Measurements from ENCODE around the gene ASIC2. TPM values are rescaled to one million over a fixed set of nuclear protein-coding genes. Genes with fewer than 3 reads are reported as not detected.

The ASIC2 gene
- total RNA-seq, 1 experiment from 2014 or later = not detected

- RAD21 ChIA-PET (ENCODE audit: low non-redundant PET in 1 of 2, low total read pairs in 2 of 2, uncharacterized antibody in 2 of 2, unreplicated experiment in 2 of 2) = no interaction called here
- TF ChIP-seq FOSL1 (IDR thresholded peaks at IDR 0.05; ENCODE audit: low read depth) (no peak), MAX (IDR thresholded peaks at IDR 0.05) (no peak), CTCF (IDR thresholded peaks at IDR 0.05 in 2 of 3, conservative IDR thresholded peaks at IDR 0.05 in 1 of 3; ENCODE audit: borderline replicate concordance in 1 of 3, insufficient read depth in 1 of 3, low read depth in 2 of 3, low read length in 2 of 3) (no peak), EGR1 (IDR thresholded peaks at IDR 0.05; ENCODE audit: low read depth) (no peak), ZFX (IDR thresholded peaks at IDR 0.05) (no peak), JUND (IDR thresholded peaks at IDR 0.05) (no peak), ELF1 (IDR thresholded peaks at IDR 0.05; ENCODE audit: borderline replicate concordance, low read depth) (no peak), REST (IDR thresholded peaks at IDR 0.05; ENCODE audit: low read depth) (no peak), RAD21 (IDR thresholded peaks at IDR 0.05; ENCODE audit: low read depth) (no peak)
- Histone ChIP-seq H3K4me1 (ENCODE audit: control insufficient read depth in 1 of 2, insufficient read depth in 2 of 2, low read length in 2 of 2) (no peaks in the 10 kb centered on the region), H3K27me3 (ENCODE audit: insufficient read depth, low read length) (no peaks in the 10 kb centered on the region; the same call in 1 of the 2 replicates), H3K9ac (ENCODE audit: low read length) (no peak overlapping the region), H3K27ac (ENCODE audit: low read depth, low read length) (no peak overlapping the region), H3K4me3 (replicated peaks in 1 of 2; ENCODE audit: low read depth in 1 of 2, low read length in 2 of 2) (no peak overlapping the region), H3K4me2 (ENCODE audit: low read length) (no peak overlapping the region), H3K36me3 (ENCODE audit: control insufficient read depth in 1 of 2, insufficient read depth in 2 of 2, low read length in 2 of 2) (no peaks in the 10 kb centered on the region), H2AFZ (ENCODE audit: low read depth, low read length, poor library complexity, severe bottlenecking) (no peak overlapping the region), H3K9me3 (ENCODE audit: control insufficient read depth in 1 of 2, insufficient read depth in 1 of 2, low read depth in 1 of 2, low read length in 2 of 2) (no peaks in the 10 kb centered on the region), H3K79me2 (ENCODE audit: insufficient read depth, low read length) (no peaks in the 10 kb centered on the region), H3K9me2 (ENCODE audit: insufficient read depth) (no peaks in the 10 kb centered on the region), H4K20me1 (ENCODE audit: insufficient read depth) (no peaks in the 10 kb centered on the region)
- DNase-seq (ENCODE audit: low read depth, low spot score) (no peak), ATAC-seq (no peak)
- no TSS peak for BruUV-seq (replicated peaks)
- POLR2A ChIA-PET = no interaction called here
- intact Hi-C loops (cut with micrococcal nuclease) = no loop called here
- CTCF ChIA-PET = no interaction called here
These were observed 300.6 kb downstream of the ASIC2 start for GRCh38 chr17:32992321-32993033.
